Natural killer cell (primary cell): ENCODE data around the gene TLL1. TPM values are rescaled to one million over a fixed set of nuclear protein-coding genes. Genes with fewer than 3 reads are reported as not detected.

ENCODE experiments used
- ATAC-seq, 3 donors: fragments of 150-1000 bp in 2 of 3; fragments of 200-7000 bp in 1 of 3; cut with Tn5 transposase; 1 replicate in 1 of 3; 2 replicates in 2 of 3; pipeline ENCODE4 v1.10.0; 2021; ENCODE audit warnings: mild to moderate bottlenecking in 2 of 3, moderate library complexity in 2 of 3
- DNase-seq, 2 donors: peaks; one replicate each; pipeline versions ENCODE4 v3.0.0 to v3.0.0-alpha.2; 2013 to 2021; ENCODE audit warnings: mixed read lengths in 1 of 2
- H3K27ac ChIP-seq: one replicate; pipeline ENCODE4 v1.5.1; 2013; ENCODE audit warnings: mild to moderate bottlenecking, low read length
- H3K27me3 ChIP-seq: one replicate; pipeline ENCODE4 v1.6.1; 2013; ENCODE audit warnings: low read length; ENCODE audit not compliant: control insufficient read depth, insufficient read depth
- H3K36me3 ChIP-seq: one replicate; pipeline ENCODE4 v1.6.1; 2013; ENCODE audit warnings: low read length; ENCODE audit not compliant: control insufficient read depth, insufficient read depth
- H3K4me1 ChIP-seq: one replicate; pipeline ENCODE4 v1.6.1; 2013; ENCODE audit warnings: low read length; ENCODE audit not compliant: control insufficient read depth, insufficient read depth
- H3K4me3 ChIP-seq: one replicate; pipeline ENCODE4 v1.5.1; 2013; ENCODE audit warnings: low read length
- H3K9me3 ChIP-seq: one replicate; pipeline ENCODE4 v1.6.1; 2013; ENCODE audit warnings: low read length; ENCODE audit not compliant: control insufficient read depth, insufficient read depth
- H3K27ac Mint-ChIP-seq, 2 donors: one replicate each; pipeline ENCODE4 v1.8.0; 2022; ENCODE audit warnings: mild to moderate bottlenecking in 2 of 2, mixed read lengths in 2 of 2, moderate library complexity in 1 of 2
- H3K27me3 Mint-ChIP-seq, 2 donors: one replicate each; pipeline ENCODE4 v1.8.0; 2022; ENCODE audit warnings: low read depth in 2 of 2, mixed read lengths in 2 of 2
- H3K36me3 Mint-ChIP-seq: one replicate; pipeline ENCODE4 v1.8.0; 2022; ENCODE audit warnings: mixed read lengths
- H3K4me1 Mint-ChIP-seq, 2 donors: one replicate each; pipeline ENCODE4 v1.8.0; 2022; ENCODE audit warnings: mixed read lengths in 2 of 2
- H3K4me3 Mint-ChIP-seq: one replicate; pipeline ENCODE4 v1.8.0; 2022; ENCODE audit warnings: mild to moderate bottlenecking, moderate library complexity, mixed read lengths
- H3K9me3 Mint-ChIP-seq, 2 donors: one replicate each; pipeline ENCODE4 v1.8.0; 2022; ENCODE audit warnings: mixed read lengths in 2 of 2
- CTCF ChIP-seq: fragments of 200-600 bp; IDR thresholded peaks from one replicate; pipeline ENCODE4 v1.8.0; 2022; ENCODE audit warnings: antibody characterized with exemption
- WGBS: methylation state at CpG from one replicate; pipeline ENCODE4 v1.1.7; 2013; ENCODE audit warnings: missing lambda C conversion rate; ENCODE audit not compliant: insufficient coverage; 5-methylcytosine and 5-hydroxymethylcytosine counted together
- intact Hi-C: fragments of 100-400 bp; cut with micrococcal nuclease; formaldehyde crosslinking; loops from one replicate; pipeline ENCODE4 v1.14.2; 2022
- total RNA-seq, 4 donors: library from RNA; stranded (reverse); fragments of 120-200 nt in 1 of 4; gene quantifications; one replicate each; pipeline versions ENCODE4 v1.2.3 to v1.2.4, GENCODE V29; 2013 to 2022

The TLL1 gene
- total RNA-seq, 3 donors from 2014 or later (not counting 1 experiment from before 2014, with no cell fraction given): not detected

- no peak for DNase-seq
- no peaks in the 10 kb centered on the region for H3K36me3 Mint-ChIP-seq
- Histone ChIP-seq H3K4me1 (no peaks in the 10 kb centered on the region), H3K27me3 (no peaks in the 10 kb centered on the region), H3K4me3 (no peak overlapping the region), H3K9me3 (no peaks in the 10 kb centered on the region), H3K36me3 (no peaks in the 10 kb centered on the region), H3K27ac (no peak overlapping the region)
- no peak overlapping the region for H3K27ac Mint-ChIP-seq
- intact Hi-C loops: no loop called here
- no peaks in the 10 kb centered on the region for H3K4me1 Mint-ChIP-seq
- no peak overlapping the region for H3K4me3 Mint-ChIP-seq
- peaks cover 5 to 6% of the 10 kb centered on the region in 2 donors for H3K9me3 Mint-ChIP-seq
- WGBS: 60% methylated on average over 1 of the region's 4 CpGs
- ATAC-seq: no peak
- TF ChIP-seq CTCF: no peak
- H3K27me3 Mint-ChIP-seq: no peaks in the 10 kb centered on the region
Measured at GRCh38 chr4:165991325-165992180, 118.5 kb downstream of the TLL1 start.

- no peaks in the 10 kb centered on the region for H3K36me3 Mint-ChIP-seq
- no peak for TF ChIP-seq CTCF
- no peak overlapping the region for H3K27ac ChIP-seq
- no peak overlapping the region for H3K4me3 Mint-ChIP-seq
- no peaks in the 10 kb centered on the region for H3K36me3 ChIP-seq
- no peaks in the 10 kb centered on the region for H3K4me1 ChIP-seq
- DNase-seq (no peak), ATAC-seq (no peak)
- H3K27me3 ChIP-seq: no peaks in the 10 kb centered on the region
- no peak overlapping the region for H3K27ac Mint-ChIP-seq
- no peaks in the 10 kb centered on the region for H3K27me3 Mint-ChIP-seq
- H3K4me1 Mint-ChIP-seq: no peaks in the 10 kb centered on the region
- no peak overlapping the region for H3K4me3 ChIP-seq
- H3K9me3 Mint-ChIP-seq: peaks cover 3 to 6% of the 10 kb centered on the region in 2 donors
- intact Hi-C loops: no loop called here
- WGBS: 76% methylated on average over 1 of the region's 1 CpG
- H3K9me3 ChIP-seq: no peaks in the 10 kb centered on the region
Measured at GRCh38 chr4:165992283-165992682, 119.2 kb downstream of the TLL1 start.

GRCh38 chr4:165994701-165995100 is 121.7 kb downstream of the TLL1 start:
- H3K36me3 Mint-ChIP-seq: no peaks in the 10 kb centered on the region
- intact Hi-C loops: no loop called here
- H3K4me1 Mint-ChIP-seq: no peaks in the 10 kb centered on the region
- H3K27ac ChIP-seq: no peak overlapping the region
- TF ChIP-seq CTCF: no peak
- H3K36me3 ChIP-seq: no peaks in the 10 kb centered on the region
- H3K27me3 ChIP-seq: no peaks in the 10 kb centered on the region
- H3K4me3 ChIP-seq: no peak overlapping the region
- DNase-seq (no peak), ATAC-seq (no peak)
- 88% methylated on average over 1 of the region's 1 CpG for WGBS
- H3K27me3 Mint-ChIP-seq: no peaks in the 10 kb centered on the region
- no peak overlapping the region for H3K4me3 Mint-ChIP-seq
- no peak overlapping the region for H3K27ac Mint-ChIP-seq
- H3K9me3 Mint-ChIP-seq: peaks cover 0 to 5% of the 10 kb centered on the region in 2 donors
- H3K4me1 ChIP-seq: no peaks in the 10 kb centered on the region
- no peaks in the 10 kb centered on the region for H3K9me3 ChIP-seq
